CD4-positive, alpha-beta T cell (primary cell): Measurements from ENCODE around the gene GADD45B. TPM values are rescaled to one million over a fixed set of nuclear protein-coding genes. Genes with fewer than 3 reads are reported as not detected.

Experiments
- ATAC-seq: fragments of 200-7000 bp; cut with Tn5 transposase; one replicate; pipeline ENCODE4 v1.10.0; 2022; ENCODE audit warnings: mild to moderate bottlenecking; ENCODE audit not compliant: poor library complexity
- CTCF ChIA-PET: fragments of 350-600 bp; sonication (Branson Sonifier 250); formaldehyde crosslinking; loops from one replicate; lab custom pipeline; 2021; ENCODE audit warnings: antibody characterized with exemption, inconsistent platforms; lab: Charles Lee
- POLR2A ChIA-PET: fragments of 350-600 bp; sonication (Branson Sonifier 250); formaldehyde crosslinking; loops from one replicate; lab custom pipeline; 2021; ENCODE audit warnings: antibody characterized with exemption, inconsistent platforms; lab: Charles Lee
- DNase-seq, 14 experiments: peaks; one replicate each; pipeline ENCODE4 v3.0.0-alpha.2; 2013 to 2020; ENCODE audit warnings: mixed read lengths in 2 of 14
- H3K27ac ChIP-seq, 2 donors: one replicate each; pipeline versions ENCODE4 v1.5.1 to v1.7.0; 2013; ENCODE audit warnings: low read length in 2 of 2, low read depth in 1 of 2, mild to moderate bottlenecking in 1 of 2
- H3K27me3 ChIP-seq, 2 experiments: 1 replicate in 1 of 2; 2 replicates in 1 of 2; pipeline versions ENCODE4 v1.6.1 to v1.7.0; 2013; ENCODE audit warnings: low read length in 2 of 2, control low read depth in 1 of 2, mild to moderate bottlenecking in 1 of 2, moderate library complexity in 1 of 2; ENCODE audit not compliant: insufficient read depth in 2 of 2, control insufficient read depth in 1 of 2
- H3K36me3 ChIP-seq: one replicate; pipeline ENCODE4 v1.6.1; 2013; ENCODE audit warnings: low read length, control low read depth; ENCODE audit not compliant: insufficient read depth
- H3K4me1 ChIP-seq: one replicate; pipeline ENCODE4 v1.6.1; 2013; ENCODE audit warnings: low read length, control low read depth; ENCODE audit not compliant: insufficient read depth
- H3K4me3 ChIP-seq: one replicate; pipeline ENCODE4 v1.5.1; 2013; ENCODE audit warnings: mild to moderate bottlenecking, low read length, moderate library complexity
- H3K9me3 ChIP-seq, 2 experiments: 1 replicate in 1 of 2; 2 replicates in 1 of 2; pipeline versions ENCODE4 v1.6.1 to v1.7.0; 2013; ENCODE audit warnings: low read length in 2 of 2, mild to moderate bottlenecking in 2 of 2, control low read depth in 1 of 2, moderate library complexity in 1 of 2; ENCODE audit not compliant: control insufficient read depth in 1 of 2, insufficient read depth in 1 of 2
- H3K27ac Mint-ChIP-seq: one replicate; pipeline ENCODE4 v1.8.0; 2020; ENCODE audit warnings: mixed read lengths
- H3K27me3 Mint-ChIP-seq: one replicate; pipeline ENCODE4 v1.8.0; 2021; ENCODE audit warnings: mixed read lengths
- H3K36me3 Mint-ChIP-seq: one replicate; pipeline ENCODE4 v1.8.0; 2021; ENCODE audit warnings: low read depth, mixed read lengths
- H3K4me1 Mint-ChIP-seq: one replicate; pipeline ENCODE4 v1.8.0; 2021; ENCODE audit warnings: low read depth, mixed read lengths
- H3K4me3 Mint-ChIP-seq: one replicate; pipeline ENCODE4 v1.8.0; 2020; ENCODE audit warnings: mild to moderate bottlenecking, mixed read lengths
- H3K9me3 Mint-ChIP-seq: one replicate; pipeline ENCODE4 v1.8.0; 2020; ENCODE audit warnings: mixed read lengths
- CTCF ChIP-seq: fragments of 200-600 bp; IDR thresholded peaks from one replicate; pipeline ENCODE4 v1.8.0; 2022; ENCODE audit warnings: antibody characterized with exemption, mild to moderate bottlenecking
- intact Hi-C, 2 experiments: fragments of 100-400 bp; cut with DNase I in 1 of 2; cut with micrococcal nuclease in 1 of 2; formaldehyde crosslinking; loops; one replicate each; pipeline versions ENCODE4 v1.15.1 to v1.9.0; 2023 to 2025; cut with DNase I, micrococcal nuclease
- microRNA-seq: library from miRNA; unstranded; fragments of <30 nt; microRNA quantifications from one replicate; pipeline ENCODE4 v1.2.0, GENCODE V29; 2021; ENCODE audit warnings: borderline microRNAs expressed, borderline replicate concordance
- total RNA-seq, 174 experiments: library from RNA in 2 of 174; stranded (reverse) in 2 of 174; gene quantifications; one replicate each; pipeline ENCODE4 v1.2.3 and lab custom pipeline; 2021 to 2026

GADD45B gene
- total RNA-seq, 2 experiments from 2014 or later, result 284 to 285 TPM

- ChIA-PET POLR2A (no interaction called here), CTCF (no interaction called here)
- TF ChIP-seq CTCF, result no peak
- intact Hi-C loops, result no loop called here
- DNase-seq (no peak), ATAC-seq (no peak)
- H3K4me1 Mint-ChIP-seq, result no peaks in the 10 kb centered on the region
- no peak overlapping the region for H3K4me3 Mint-ChIP-seq
- Histone ChIP-seq H3K36me3 (no peaks in the 10 kb centered on the region), H3K27ac (no peak overlapping the region), H3K9me3 (no peaks in the 10 kb centered on the region), H3K4me1 (no peaks in the 10 kb centered on the region), H3K4me3 (no peak overlapping the region), H3K27me3 (no peaks in the 10 kb centered on the region)
- no peaks in the 10 kb centered on the region for H3K27me3 Mint-ChIP-seq
- H3K27ac Mint-ChIP-seq, result no peak overlapping the region
- H3K36me3 Mint-ChIP-seq, result no peaks in the 10 kb centered on the region
- H3K9me3 Mint-ChIP-seq, result peaks cover under 1% of the 10 kb centered on the region
Measured at GRCh38 chr19:2527171-2527570, 51.2 kb downstream of the GADD45B start.

- H3K4me3 Mint-ChIP-seq, result no peak overlapping the region
- no peaks in the 10 kb centered on the region for H3K27me3 Mint-ChIP-seq
- Histone ChIP-seq H3K9me3 (no peaks in the 10 kb centered on the region), H3K36me3 (no peaks in the 10 kb centered on the region), H3K27ac (no peak overlapping the region), H3K4me3 (no peak overlapping the region), H3K27me3 (no peaks in the 10 kb centered on the region), H3K4me1 (no peaks in the 10 kb centered on the region)
- TF ChIP-seq CTCF, result no peak
- H3K36me3 Mint-ChIP-seq, result no peaks in the 10 kb centered on the region
- CTCF ChIA-PET, result no interaction called here
- DNase-seq (no peak), ATAC-seq (no peak)
- intact Hi-C loops, result no loop called here
- POLR2A ChIA-PET, result no interaction called here
- no peaks in the 10 kb centered on the region for H3K4me1 Mint-ChIP-seq
- H3K27ac Mint-ChIP-seq, result no peak overlapping the region
- H3K9me3 Mint-ChIP-seq, result peaks cover 2% of the 10 kb centered on the region
Measured at GRCh38 chr19:2527686-2528085, 51.8 kb downstream of the GADD45B start.

Small RNA genes within 50 kb of the gene (microRNA-seq; reads per million reads assigned to microRNA genes)
- gene MIR7108, result not detected

Other genes starting within 250 kb of the GADD45B start
- 10 to 100 TPM; 21.4 to 23.2 TPM for gene PLEKHJ1, start 239.8 kb upstream of the GADD45B start, total RNA-seq
- gene SF3A2, start 239.3 kb upstream of the GADD45B start, total RNA-seq, result 100 to 1,000 TPM; 186 to 194 TPM
- 1 to 10 TPM; 3.3 to 3.5 TPM for gene AMH, start 226.8 kb upstream of the GADD45B start, total RNA-seq
- gene JSRP1, start 219.7 kb upstream of the GADD45B start, total RNA-seq, result under 1 TPM; 0.56 to 0.58 TPM
- not detected for gene PEAK3, start 194.0 kb upstream of the GADD45B start, total RNA-seq
- gene LINGO3, start 168.0 kb upstream of the GADD45B start, total RNA-seq, result under 1 TPM; 0.33 to 0.39 TPM
- gene LSM7, start 147.5 kb upstream of the GADD45B start, total RNA-seq, result 10 to 100 TPM; 73.6 to 80.1 TPM
- 100 to 1,000 TPM; 106 to 111 TPM for gene SPPL2B, start 147.4 kb upstream of the GADD45B start, total RNA-seq
- gene TMPRSS9, start 115.9 kb upstream of the GADD45B start, total RNA-seq, result not detected
- 10 to 100 TPM; 17.3 to 22.3 TPM for gene TIMM13, start 48.5 kb upstream of the GADD45B start, total RNA-seq
- gene LMNB2, start 19.2 kb upstream of the GADD45B start, total RNA-seq, result 1 to 10 TPM; 9.7 to 10.0 TPM
- gene GNG7, start 226.6 kb downstream of the GADD45B start, total RNA-seq, result 1 to 10 TPM; 5.2 to 5.7 TPM
- gene DIRAS1, start 245.2 kb downstream of the GADD45B start, total RNA-seq, result not detected